GM04503 (cell line): ENCODE measurements around the gene C3orf52.

Experiments
- DNase-seq: peaks from one replicate; pipeline ENCODE4 v3.0.0-alpha.2; 2012; ENCODE audit warnings: low read depth

The C3orf52 gene

GRCh38 chr3:112136959-112137693 lies 50.9 kb downstream of the C3orf52 start:
- no peak for DNase-seq

GRCh38 chr3:112137781-112138180 lies 51.6 kb downstream of the C3orf52 start:
- no peak for DNase-seq

GRCh38 chr3:112138219-112138969 lies 52.2 kb downstream of the C3orf52 start:
- no peak for DNase-seq

DNA sequence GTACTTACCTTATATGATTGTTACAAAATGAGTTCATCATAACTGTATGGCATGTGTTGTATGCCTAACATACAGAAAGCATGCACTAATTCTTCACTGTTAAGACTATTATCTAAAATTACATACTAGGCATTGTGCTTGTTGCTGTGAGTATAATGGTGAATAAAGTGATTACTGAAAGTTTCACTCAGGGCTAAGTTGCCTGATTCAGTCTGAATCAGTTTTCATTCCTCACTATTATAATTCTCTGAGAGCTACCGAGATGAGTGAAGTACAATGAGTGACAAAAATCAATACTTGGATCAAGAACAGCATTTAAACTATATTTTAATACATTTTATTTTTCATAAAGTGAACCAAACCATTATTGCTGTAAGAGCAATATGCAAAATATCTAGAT lies 54.4 kb downstream of the C3orf52 start:
- DNase-seq = no peak

DNA sequence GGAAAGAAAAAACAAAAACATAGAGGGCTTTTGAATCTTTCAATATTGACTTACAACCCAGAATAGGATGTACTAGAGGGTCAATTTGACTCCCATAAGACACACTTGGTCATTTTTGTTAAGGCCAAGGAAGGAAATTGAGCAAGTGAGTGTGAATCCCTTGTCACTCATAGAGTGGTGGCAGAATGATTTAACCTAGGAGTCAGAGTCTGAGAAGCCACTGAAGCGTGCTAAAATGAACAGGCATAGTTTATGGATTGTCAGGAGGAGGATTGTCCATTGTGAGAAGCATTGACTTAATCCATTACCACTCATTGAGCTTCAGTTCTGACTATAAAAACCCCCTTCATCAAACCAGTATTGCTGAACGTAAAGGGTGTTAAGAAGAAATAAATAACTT lies 55.1 kb downstream of the C3orf52 start:
- no peak for DNase-seq

- DNase-seq = no peak
Observed at GRCh38 chr3:112143251-112143650, 57.1 kb downstream of the C3orf52 start.

DNA sequence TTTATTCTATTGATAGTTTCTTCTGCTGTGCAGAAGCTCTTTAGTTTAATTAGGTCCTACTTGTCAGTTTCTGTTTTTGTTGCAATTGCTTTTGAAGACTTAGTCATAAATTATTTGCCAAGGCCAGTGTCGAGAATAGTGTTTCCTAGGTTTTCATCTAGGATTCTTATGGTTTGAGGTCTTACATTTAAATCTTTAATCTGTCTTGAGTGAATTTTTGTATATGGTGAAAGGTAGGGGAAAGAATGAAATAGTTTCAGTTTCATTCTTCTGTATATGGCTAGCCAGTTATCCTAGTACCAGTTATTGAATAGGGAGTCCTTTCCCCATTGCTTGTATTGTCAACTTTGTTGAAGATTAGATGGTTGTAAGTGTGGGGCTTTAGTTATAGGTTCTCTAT lies 57.5 kb downstream of the C3orf52 start:
- no peak for DNase-seq

DNA sequence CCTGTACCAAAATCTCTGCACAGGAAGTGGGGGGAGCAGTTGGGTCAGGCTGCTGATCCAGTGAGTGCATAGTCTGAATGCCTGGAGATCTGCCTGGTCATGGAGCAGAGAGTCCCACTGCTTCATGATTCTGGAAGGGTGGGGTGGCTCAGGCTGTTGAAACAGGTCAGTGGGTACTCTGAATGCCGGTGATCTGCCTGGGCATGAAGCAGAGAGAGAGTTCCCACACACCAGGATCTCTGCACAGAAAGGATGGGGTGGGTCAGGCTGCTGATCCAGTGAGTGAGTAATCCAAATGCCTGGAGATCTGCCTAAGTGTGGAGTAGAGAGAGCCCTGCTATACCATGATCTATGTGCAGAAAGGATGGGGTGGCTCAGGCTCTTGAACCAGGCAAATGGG lies 62.9 kb downstream of the C3orf52 start:
- DNase-seq = no peak

GRCh38 chr3:112167758-112168157 lies 81.6 kb downstream of the C3orf52 start:
- no peak for DNase-seq
